DMS79 (cell line): ENCODE results near the gene SLC37A1.
"Not testable (repeated sequence)": the region's sequence is repeated elsewhere in the genome, so short reads cannot be mapped to it uniquely, and the experiment has no call there.

ENCODE experiments used
- DNase-seq: peaks from one replicate; lab custom pipeline; 2025; lab: John Stamatoyannopoulos, UW

SLC37A1 gene

GRCh38 chr21:42513151-42513984, at the start of gene SLC37A1:
Gene SLC37A1, plus strand, starts transcription at chr21:42513852. Its CDS starts 4,603 bp downstream, at chr21:42518455.
- DNase-seq, result no peak

GRCh38 chr21:42463861-42464515, 49.7 kb upstream of the SLC37A1 start:
- DNase-seq, result no peak

GRCh38 chr21:42465008-42465802, 48.4 kb upstream of the SLC37A1 start:
- no peak for DNase-seq

- no peak for DNase-seq
These were observed 47.9 kb upstream of the SLC37A1 start for GRCh38 chr21:42465803-42466127.

GRCh38 chr21:42466700-42467099, 47.0 kb upstream of the SLC37A1 start:
- DNase-seq, result no peak

GRCh38 chr21:42467140-42467983, 46.3 kb upstream of the SLC37A1 start:
- DNase-seq, result no peak

GRCh38 chr21:42468491-42469131, 45.0 kb upstream of the SLC37A1 start:
- no peak for DNase-seq

GRCh38 chr21:42469272-42469671, 44.4 kb upstream of the SLC37A1 start:
- no peak for DNase-seq

- DNase-seq, result not testable (repeated sequence)
These were observed 43.9 kb upstream of the SLC37A1 start for GRCh38 chr21:42469726-42470125.

- DNase-seq, result no peak
These were observed 42.4 kb upstream of the SLC37A1 start for GRCh38 chr21:42471206-42471605.

GRCh38 chr21:42471716-42472330, 41.8 kb upstream of the SLC37A1 start:
- DNase-seq, result no peak

GRCh38 chr21:42472521-42472920, 41.1 kb upstream of the SLC37A1 start:
- DNase-seq, result no peak

GRCh38 chr21:42473498-42474042, 40.1 kb upstream of the SLC37A1 start:
- DNase-seq, result no peak

GRCh38 chr21:42474043-42474831, 39.4 kb upstream of the SLC37A1 start:
- DNase-seq, result no peak

- no peak for DNase-seq
These were observed 38.6 kb upstream of the SLC37A1 start for GRCh38 chr21:42475036-42475435.

GRCh38 chr21:42475526-42476387, 37.9 kb upstream of the SLC37A1 start:
- no peak for DNase-seq

- no peak for DNase-seq
These were observed 37.0 kb upstream of the SLC37A1 start for GRCh38 chr21:42476388-42477331.

- no peak for DNase-seq
These were observed 35.1 kb upstream of the SLC37A1 start for GRCh38 chr21:42478504-42478903.
